ENCODE data around the gene CPPED1. TPM values are rescaled to one million over a fixed set of nuclear protein-coding genes. Genes with fewer than 3 reads are reported as not detected.

The CPPED1 gene
- total and polyA plus RNA-seq, 8 donors: 1.8 to 7.9 (median 3.6) TPM

- Histone ChIP-seq H3K9me3 (no peaks in the 10 kb centered on the region), H3K4me3 (no peak overlapping the region), H3K27me3 (no peaks in the 10 kb centered on the region), H3K4me1 (no peaks in the 10 kb centered on the region), H3K27ac (no peak overlapping the region), H3K36me3 (no peaks in the 10 kb centered on the region)
- ATAC-seq (no peak), FAIRE-seq (no peak), DNase-seq (no peak)
- no peak for TF ChIP-seq CTCF (IDR thresholded peaks at IDR 0.05)
- WGBS, 2 donors: 83 to 90% methylated on average over 2 of the region's 2 CpGs
- intact Hi-C loops (cut with DNase I): no loop called here
Observed at GRCh38 chr16:12780467-12780866, 23.2 kb downstream of the CPPED1 start.

GRCh38 chr16:12778726-12779125 lies 25.0 kb downstream of the CPPED1 start:
- no peak overlapping the region for H3K27ac ChIP-seq
- intact Hi-C loops (cut with DNase I): no loop called here
- no peaks in the 10 kb centered on the region for H3K36me3 ChIP-seq
- no peak overlapping the region for H3K4me3 ChIP-seq
- no peaks in the 10 kb centered on the region for H3K9me3 ChIP-seq
- no peaks in the 10 kb centered on the region for H3K27me3 ChIP-seq
- H3K4me1 ChIP-seq: no peaks in the 10 kb centered on the region
- ATAC-seq: no peak
- WGBS, 2 donors: 91 to 93% methylated on average over 2 of the region's 2 CpGs
- no peak for TF ChIP-seq CTCF (IDR thresholded peaks at IDR 0.05)
- no peak for FAIRE-seq
- no peak for DNase-seq

- 79 to 84% methylated on average over 4 of the region's 4 CpGs for WGBS, 2 donors
- Histone ChIP-seq H3K27ac (no peak overlapping the region), H3K4me3 (no peak overlapping the region), H3K27me3 (no peaks in the 10 kb centered on the region), H3K4me1 (no peaks in the 10 kb centered on the region), H3K36me3 (no peaks in the 10 kb centered on the region), H3K9me3 (no peaks in the 10 kb centered on the region)
- no peak for FAIRE-seq
- no peak for TF ChIP-seq CTCF (IDR thresholded peaks at IDR 0.05)
- DNase-seq: no peak
- no peak for ATAC-seq
- intact Hi-C loops (cut with DNase I): no loop called here
Observed at GRCh38 chr16:12775656-12776236, 27.9 kb downstream of the CPPED1 start.

- H3K9me3 ChIP-seq: no peaks in the 10 kb centered on the region
- 69 to 83% methylated on average over 8 of the region's 8 CpGs for WGBS, 2 donors
- no peak overlapping the region for H3K27ac ChIP-seq
- intact Hi-C loops (cut with DNase I): no loop called here
- ATAC-seq (no peak), FAIRE-seq (no peak), DNase-seq (no peak)
- TF ChIP-seq CTCF (IDR thresholded peaks at IDR 0.05): no peak
- no peaks in the 10 kb centered on the region for H3K4me1 ChIP-seq
- no peak overlapping the region for H3K4me3 ChIP-seq
- H3K27me3 ChIP-seq: no peaks in the 10 kb centered on the region
- no peaks in the 10 kb centered on the region for H3K36me3 ChIP-seq
Observed at GRCh38 chr16:12773221-12773620, 30.5 kb downstream of the CPPED1 start.

- Histone ChIP-seq H3K27me3 (no peaks in the 10 kb centered on the region), H3K36me3 (no peaks in the 10 kb centered on the region), H3K9me3 (no peaks in the 10 kb centered on the region), H3K4me3 (no peak overlapping the region), H3K27ac (no peak overlapping the region), H3K4me1 (no peaks in the 10 kb centered on the region)
- WGBS, 2 donors: 79 to 87% methylated on average over 5 of the region's 5 CpGs
- no peak for TF ChIP-seq CTCF (IDR thresholded peaks at IDR 0.05)
- DNase-seq (no peak), FAIRE-seq (no peak), ATAC-seq (no peak)
- intact Hi-C loops (cut with DNase I): no loop called here
Observed at GRCh38 chr16:12771341-12771798, 32.3 kb downstream of the CPPED1 start.
